ENCODE data around the gene MTRF1L. TPM values are rescaled to one million over a fixed set of nuclear protein-coding genes. Genes with fewer than 3 reads are reported as not detected.

The MTRF1L gene
- total and polyA plus RNA-seq, 2 donors (not counting 1 experiment from before 2014, with no cell fraction given): 9.8 to 24.0 TPM

GRCh38 chr6:153043719-153044118, 41.2 kb upstream of the MTRF1L start:
- intact Hi-C loops (cut with micrococcal nuclease): no loop called here
- WGBS (ENCODE audit: insufficient coverage): 74% methylated on average over 3 of the region's 3 CpGs
- H3K27me3 Mint-ChIP-seq: peaks cover 12% of the 10 kb centered on the region
- TF ChIP-seq CTCF (IDR thresholded peaks at IDR 0.05) (no peak), EZH2 (IDR thresholded peaks at IDR 0.05; ENCODE audit: borderline replicate concordance, insufficient read depth, low read depth, low read length, poor library complexity, severe bottlenecking) (no peak)
- no peak overlapping the region for H3K27ac Mint-ChIP-seq
- H3K27ac ChIP-seq (ENCODE audit: low read length in 2 of 2): no peak overlapping the region
- no peaks in the 10 kb centered on the region for H3K27me3 ChIP-seq (replicated peaks in 1 of 4; ENCODE audit: control extremely low read depth in 1 of 4, control insufficient read depth in 3 of 4, insufficient read depth in 4 of 4, low read length in 3 of 4)
- DNase-seq: no peak
- no peaks in the 10 kb centered on the region for H3K79me2 ChIP-seq (ENCODE audit: control insufficient read depth, insufficient read depth, low read length)
- H3K9me3 ChIP-seq (ENCODE audit: control extremely low read depth in 1 of 3, control insufficient read depth in 2 of 3, insufficient read depth in 1 of 3, low read length in 2 of 3): no peaks in the 10 kb centered on the region
- no peak overlapping the region for H3K4me3 Mint-ChIP-seq
- H3K4me2 ChIP-seq (replicated peaks; ENCODE audit: low read depth, low read length, poor library complexity, severe bottlenecking): no peak overlapping the region
- no peaks in the 10 kb centered on the region for H3K4me1 Mint-ChIP-seq
- H3K4me1 ChIP-seq (ENCODE audit: control insufficient read depth in 2 of 2, insufficient read depth in 2 of 2, low read length in 2 of 2): no peaks in the 10 kb centered on the region
- no peak overlapping the region for H3K4me3 ChIP-seq (ENCODE audit: control extremely low read depth in 1 of 5, extremely low read depth in 1 of 5, insufficient read depth in 1 of 5, low read depth in 2 of 5, low read length in 4 of 5)
- no peak for ATAC-seq (ENCODE audit: low read depth)
- ChIA-PET POLR2A (no interaction called here), CTCF (no interaction called here)
- no peaks in the 10 kb centered on the region for H4K20me1 ChIP-seq (ENCODE audit: control insufficient read depth, insufficient read depth, low read length, poor library complexity, severe bottlenecking)
- H2AFZ ChIP-seq (ENCODE audit: insufficient read depth, low read depth, low read length, poor library complexity, severe bottlenecking): no peak overlapping the region
- H3K9ac ChIP-seq (ENCODE audit: low read length): no peak overlapping the region
- no peaks in the 10 kb centered on the region for H3K36me3 ChIP-seq (replicated peaks in 1 of 2; ENCODE audit: control extremely low read depth in 1 of 2, control insufficient read depth in 1 of 2, extremely low read depth in 1 of 2, insufficient read depth in 2 of 2, low read length in 1 of 2)
- no peaks in the 10 kb centered on the region for H3K9me3 Mint-ChIP-seq (ENCODE audit: insufficient read depth)

GRCh38 chr6:153038378-153039057, 36.0 kb upstream of the MTRF1L start:
- Histone ChIP-seq H3K4me2 (replicated peaks; ENCODE audit: low read depth, low read length, poor library complexity, severe bottlenecking) (no peak overlapping the region), H3K27ac (ENCODE audit: low read length in 2 of 2) (no peak overlapping the region), H3K9ac (ENCODE audit: low read length) (no peak overlapping the region), H3K79me2 (ENCODE audit: control insufficient read depth, insufficient read depth, low read length) (no peaks in the 10 kb centered on the region), H3K9me3 (ENCODE audit: control extremely low read depth in 1 of 3, control insufficient read depth in 2 of 3, insufficient read depth in 1 of 3, low read length in 2 of 3) (no peaks in the 10 kb centered on the region), H3K36me3 (replicated peaks in 1 of 2; ENCODE audit: control extremely low read depth in 1 of 2, control insufficient read depth in 1 of 2, extremely low read depth in 1 of 2, insufficient read depth in 2 of 2, low read length in 1 of 2) (no peaks in the 10 kb centered on the region), H4K20me1 (ENCODE audit: control insufficient read depth, insufficient read depth, low read length, poor library complexity, severe bottlenecking) (no peaks in the 10 kb centered on the region), H3K4me3 (ENCODE audit: control extremely low read depth in 1 of 5, extremely low read depth in 1 of 5, insufficient read depth in 1 of 5, low read depth in 2 of 5, low read length in 4 of 5) (no peak overlapping the region), H3K4me1 (ENCODE audit: control insufficient read depth in 2 of 2, insufficient read depth in 2 of 2, low read length in 2 of 2) (no peaks in the 10 kb centered on the region), H3K27me3 (replicated peaks in 1 of 4; ENCODE audit: control extremely low read depth in 1 of 4, control insufficient read depth in 3 of 4, insufficient read depth in 4 of 4, low read length in 3 of 4) (no peaks in the 10 kb centered on the region), H2AFZ (ENCODE audit: insufficient read depth, low read depth, low read length, poor library complexity, severe bottlenecking) (no peak overlapping the region)
- Mint-ChIP-seq H3K27ac (no peak overlapping the region), H3K4me1 (no peaks in the 10 kb centered on the region), H3K4me3 (no peak overlapping the region), H3K27me3 (peaks cover 19% of the 10 kb centered on the region), H3K9me3 (ENCODE audit: insufficient read depth) (no peaks in the 10 kb centered on the region)
- WGBS (ENCODE audit: insufficient coverage): 66% methylated on average over 3 of the region's 4 CpGs
- DNase-seq (no peak), ATAC-seq (ENCODE audit: low read depth) (no peak)
- TF ChIP-seq EZH2 (IDR thresholded peaks at IDR 0.05; ENCODE audit: borderline replicate concordance, insufficient read depth, low read depth, low read length, poor library complexity, severe bottlenecking) (no peak), CTCF (IDR thresholded peaks at IDR 0.05) (no peak)
- ChIA-PET CTCF (no interaction called here), POLR2A (no interaction called here)
- intact Hi-C loops (cut with micrococcal nuclease): no loop called here

All from B cell (primary cell).